GM19468 (cell line): ENCODE measurements around the gene AHCTF1.

Experiments used
- ATAC-seq: cut with Tn5 transposase; IDR thresholded peaks from one replicate; pipeline ENCODE4 v1.9.1; 2021; ENCODE audit warnings: mild to moderate bottlenecking, moderate library complexity, moderate number of reproducible peaks; ENCODE audit not compliant: unreplicated experiment; ENCODE audit errors: extremely low read depth

Gene AHCTF1

GRCh38 chr1:246931549-246932365 lies at the start of gene AHCTF1:
AHCTF1 (minus strand) TSS chr1:246931948; CDS start chr1:246918370, 13,578 bp downstream.
- ATAC-seq, result peak; percentile 84

GRCh38 chr1:246978785-246979184 lies 47.0 kb upstream of the AHCTF1 start:
- no peak for ATAC-seq

- no peak for ATAC-seq
Observed at GRCh38 chr1:246978281-246978680, 46.5 kb upstream of the AHCTF1 start.

- ATAC-seq, result no peak
Observed at GRCh38 chr1:246971969-246972368, 40.2 kb upstream of the AHCTF1 start.

GRCh38 chr1:246971090-246971721 lies 39.5 kb upstream of the AHCTF1 start:
- no peak for ATAC-seq

- ATAC-seq, result no peak
Observed at GRCh38 chr1:246969621-246970020, 37.9 kb upstream of the AHCTF1 start.

GRCh38 chr1:246966502-246966901 lies 34.8 kb upstream of the AHCTF1 start:
- no peak for ATAC-seq

- ATAC-seq, result no peak
Observed at GRCh38 chr1:246959944-246960693, 28.4 kb upstream of the AHCTF1 start.

GRCh38 chr1:246954126-246954525 lies 22.4 kb upstream of the AHCTF1 start:
- ATAC-seq, result no peak

GRCh38 chr1:246951413-246951812 lies 19.7 kb upstream of the AHCTF1 start:
- ATAC-seq, result no peak

- ATAC-seq, result no peak
Observed at GRCh38 chr1:246949956-246950355, 18.2 kb upstream of the AHCTF1 start.

GRCh38 chr1:246947255-246947654 lies 15.5 kb upstream of the AHCTF1 start:
- ATAC-seq, result no peak

- no peak for ATAC-seq
Observed at GRCh38 chr1:246946366-246946765, 14.6 kb upstream of the AHCTF1 start.

GRCh38 chr1:246934765-246935164 lies 3.0 kb upstream of the AHCTF1 start:
- ATAC-seq, result no peak

GRCh38 chr1:246933893-246934292 lies 2.1 kb upstream of the AHCTF1 start:
- no peak for ATAC-seq

GRCh38 chr1:246932366-246932700 lies 585 bp upstream of the AHCTF1 start:
- no peak for ATAC-seq

- ATAC-seq, result peak; percentile 2
Observed at GRCh38 chr1:246930830-246931548, 759 bp downstream of the AHCTF1 start.

GRCh38 chr1:246925997-246926626 lies 5.6 kb downstream of the AHCTF1 start:
- ATAC-seq, result no peak

- ATAC-seq, result no peak
Observed at GRCh38 chr1:246923900-246924299, 7.8 kb downstream of the AHCTF1 start.

- ATAC-seq, result no peak
Observed at GRCh38 chr1:246923482-246923881, 8.3 kb downstream of the AHCTF1 start.
